Measurements from ENCODE around the gene DCHS1. TPM values are rescaled to one million over a fixed set of nuclear protein-coding genes. Genes with fewer than 3 reads are reported as not detected.

DCHS1 gene
- total RNA-seq, 4 donors from 2014 or later, result 26.8 to 125 (median 73.6) TPM

GRCh38 chr11:6635082-6635932 is 20.3 kb downstream of the DCHS1 start:
- H3K27ac ChIP-seq, result peak overlapping the region; percentile 63 to 65
- intact Hi-C loops (cut with DNase I; ENCODE audit: low total_unique reads), result no loop called here
- H3K4me1 ChIP-seq, result peaks cover 18% of the 10 kb centered on the region in 2 donors
- no peaks in the 10 kb centered on the region for H3K27me3 ChIP-seq
- peak; percentile 65 to 78 for DNase-seq
- no peaks in the 10 kb centered on the region for H3K9me3 ChIP-seq
- H3K4me3 ChIP-seq, result no peak overlapping the region
- TF ChIP-seq POLR2A (IDR thresholded peaks at IDR 0.05) (no peak), CTCF (IDR thresholded peaks at IDR 0.05) (no peak)
- H3K36me3 ChIP-seq, result no peaks in the 10 kb centered on the region

DNA sequence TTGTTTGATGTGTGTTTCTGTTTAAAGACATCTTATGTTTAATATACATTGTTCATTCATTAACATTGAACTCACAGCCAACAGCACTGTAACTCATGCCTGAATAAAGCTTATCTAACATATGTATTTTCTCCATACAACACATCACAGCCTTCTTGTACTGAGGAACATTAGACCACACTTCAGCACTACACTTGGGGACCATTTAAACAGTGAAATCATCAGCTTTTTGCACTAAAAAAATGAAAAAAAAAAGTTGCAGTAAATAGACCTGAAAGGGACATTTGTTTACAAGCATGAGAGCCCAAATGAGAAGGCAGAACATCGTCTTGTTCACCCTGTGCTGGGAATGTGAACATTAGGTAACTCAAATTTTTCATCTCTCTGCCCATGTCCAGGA is 21.1 kb downstream of the DCHS1 start:
- H3K4me1 ChIP-seq, result peaks cover 15 to 18% of the 10 kb centered on the region in 2 donors
- TF ChIP-seq CTCF (IDR thresholded peaks at IDR 0.05) (no peak), POLR2A (IDR thresholded peaks at IDR 0.05) (no peak)
- intact Hi-C loops (cut with DNase I; ENCODE audit: low total_unique reads), result no loop called here
- H3K27me3 ChIP-seq, result no peaks in the 10 kb centered on the region
- peak overlapping the region; percentile 63 to 65 for H3K27ac ChIP-seq
- no peaks in the 10 kb centered on the region for H3K36me3 ChIP-seq
- no peak overlapping the region for H3K4me3 ChIP-seq
- no peak for DNase-seq
- no peaks in the 10 kb centered on the region for H3K9me3 ChIP-seq

DNA sequence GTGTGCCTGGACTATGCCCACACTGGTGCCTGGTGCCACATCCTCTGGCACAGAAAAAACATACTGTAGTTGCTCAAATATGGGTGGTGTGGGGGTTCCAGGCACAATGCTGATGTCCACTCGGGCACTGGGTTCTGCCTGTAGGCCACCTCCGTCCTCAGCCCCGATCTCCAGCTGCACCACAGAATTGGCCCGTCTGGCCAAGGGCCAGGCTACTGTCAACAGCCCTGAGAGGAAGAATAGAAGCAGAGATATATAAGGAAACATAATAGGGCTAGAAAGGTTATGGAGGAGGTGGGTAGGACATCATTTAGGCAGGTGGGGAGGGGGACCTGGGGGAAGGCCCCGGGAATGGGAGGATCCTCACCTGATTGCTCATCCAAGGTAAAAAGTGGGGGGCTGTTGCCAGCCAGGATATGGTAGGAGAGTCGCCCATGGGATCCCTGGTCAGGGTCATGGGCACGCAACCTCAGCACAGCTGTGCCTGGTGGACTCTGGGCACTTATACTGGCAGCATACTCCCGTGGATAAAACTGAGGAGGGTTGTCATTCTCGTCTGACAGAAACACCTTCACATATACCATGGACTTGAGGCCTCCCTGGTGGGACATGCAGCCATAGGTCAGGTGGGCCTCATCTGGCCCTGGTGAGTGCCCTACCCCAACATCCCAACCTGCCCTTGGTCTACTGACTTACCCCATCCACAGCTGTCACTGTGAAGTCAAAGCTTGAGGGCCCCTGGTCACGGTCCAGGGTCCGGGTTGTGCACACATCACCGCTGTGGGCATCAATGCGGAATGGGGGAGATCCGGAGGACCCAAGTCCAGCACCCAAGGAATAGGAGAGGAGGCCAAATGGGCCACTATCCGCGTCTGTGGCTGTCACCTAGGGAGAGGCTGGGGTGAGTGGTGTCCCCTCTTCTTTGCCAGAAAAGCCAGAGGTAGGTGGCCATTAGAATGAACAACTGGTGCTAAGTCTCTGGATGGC is 21.9 kb downstream of the DCHS1 start:
- no peak for DNase-seq
- no peaks in the 10 kb centered on the region for H3K36me3 ChIP-seq
- H3K27ac ChIP-seq, result no peak overlapping the region

GRCh38 chr11:6632116-6633073 is 23.2 kb downstream of the DCHS1 start:
- H3K9me3 ChIP-seq, result no peaks in the 10 kb centered on the region
- TF ChIP-seq POLR2A (IDR thresholded peaks at IDR 0.05) (no peak), CTCF (IDR thresholded peaks at IDR 0.05) (no peak)
- H3K36me3 ChIP-seq, result no peaks in the 10 kb centered on the region
- no peak for DNase-seq
- intact Hi-C loops (cut with DNase I; ENCODE audit: low total_unique reads), result no loop called here
- H3K4me1 ChIP-seq, result peaks cover 0 to 3% of the 10 kb centered on the region in 2 donors
- H3K4me3 ChIP-seq, result no peak overlapping the region
- no peak overlapping the region for H3K27ac ChIP-seq
- no peaks in the 10 kb centered on the region for H3K27me3 ChIP-seq

More for the DNA sequence above, 21.9 kb downstream of the DCHS1 start:
- Histone ChIP-seq H3K4me1 (peaks cover 6 to 15% of the 10 kb centered on the region in 2 donors), H3K9me3 (no peaks in the 10 kb centered on the region), H3K27me3 (no peaks in the 10 kb centered on the region), H3K4me3 (no peak overlapping the region)
- no peak for TF ChIP-seq POLR2A (IDR thresholded peaks at IDR 0.05)
- intact Hi-C loops (cut with DNase I; ENCODE audit: low total_unique reads), result no loop called here

Measured in uterus (tissue), 4 donors.